Activated CD4-positive, alpha-beta T cell treated with anti-CD3 and anti-CD28 coated beads, Interleukin-2, amount 50 U/mL, for 48 hours (primary cell): ENCODE measurements around the gene CPLANE1.
"Not testable (repeated sequence)": the region's sequence is repeated elsewhere in the genome, so short reads cannot be mapped to it uniquely, and the experiment has no call there.

Experiments
- DNase-seq, 2 experiments: peaks; one replicate each; pipeline ENCODE4 v3.0.0-alpha.2; 2020

The CPLANE1 gene

DNA sequence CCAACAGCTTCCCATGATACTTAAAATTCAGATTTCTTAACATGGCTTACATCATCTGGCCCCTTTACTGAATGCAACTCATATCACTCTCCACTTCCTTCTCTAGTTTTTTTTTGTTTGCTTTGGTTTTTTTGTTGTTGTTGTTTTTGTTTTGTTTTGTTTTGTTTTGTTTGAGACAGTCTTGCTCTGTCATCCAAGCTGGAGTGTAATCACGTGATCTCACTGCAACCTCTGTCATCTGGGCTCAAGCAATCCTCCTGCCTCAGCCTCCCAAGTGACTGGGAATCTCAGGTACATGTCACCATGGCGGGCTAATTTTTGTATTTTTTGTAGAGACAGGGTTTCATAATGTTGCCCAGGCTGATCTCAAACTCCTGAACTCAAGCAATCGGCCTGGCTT, 41.4 kb downstream of the CPLANE1 start:
- DNase-seq: no peak

DNA sequence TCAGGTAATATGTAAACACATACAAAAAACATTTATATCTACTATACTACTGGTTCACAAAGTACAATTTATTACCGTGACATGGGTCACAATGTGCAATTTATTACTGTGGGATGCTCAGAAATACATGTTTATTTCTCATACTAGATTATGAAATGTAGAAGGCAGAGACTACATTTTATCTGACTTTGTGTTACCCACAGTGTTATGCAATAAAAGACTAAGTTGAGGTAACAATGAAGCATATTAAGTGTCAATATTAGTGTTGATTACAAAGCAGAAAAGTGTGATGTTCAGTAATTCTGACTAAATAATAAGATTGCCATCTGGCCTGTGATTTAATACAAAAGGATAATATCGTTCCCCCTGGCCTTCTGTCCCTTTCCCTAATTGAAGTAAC, 42.4 kb downstream of the CPLANE1 start:
- DNase-seq: no peak

DNA sequence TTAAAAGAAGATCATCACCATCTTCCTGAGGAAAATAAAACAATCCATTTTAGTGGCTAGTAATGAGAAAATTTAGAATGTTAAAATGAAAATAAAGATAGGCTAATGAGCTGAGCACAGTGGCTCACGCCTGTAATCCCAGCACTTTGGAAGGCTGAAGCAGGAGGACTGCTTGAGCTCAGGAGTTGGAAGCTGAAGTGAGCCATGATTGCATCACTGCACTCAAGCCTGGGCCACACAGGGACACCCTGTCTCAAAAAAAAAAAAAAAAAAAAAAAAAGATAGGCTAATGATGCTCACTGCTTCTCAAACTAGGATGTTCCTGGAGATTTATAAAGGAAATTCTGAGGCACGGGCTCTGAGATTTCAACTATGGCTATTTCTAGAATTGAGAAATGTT, 50.3 kb downstream of the CPLANE1 start:
- no peak for DNase-seq

DNA sequence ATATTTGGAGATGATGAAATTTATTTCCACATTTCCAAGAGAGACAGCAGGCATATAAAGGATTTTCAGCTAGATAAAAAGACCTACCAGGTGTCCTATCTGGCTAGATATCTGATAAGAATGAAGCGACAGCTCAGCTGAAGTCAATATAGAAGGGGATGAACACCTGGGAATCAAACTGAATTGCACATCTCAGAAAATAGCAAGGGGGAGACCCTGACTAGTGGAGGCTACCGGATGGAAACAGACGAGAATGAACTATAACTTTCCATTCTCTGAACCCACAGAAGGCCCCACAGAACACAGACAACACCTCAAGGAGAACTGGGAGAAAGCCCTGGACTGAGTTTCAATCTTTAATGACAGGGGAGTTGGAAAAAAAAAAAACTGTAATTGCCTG, 51.1 kb downstream of the CPLANE1 start:
- no peak for DNase-seq

DNA sequence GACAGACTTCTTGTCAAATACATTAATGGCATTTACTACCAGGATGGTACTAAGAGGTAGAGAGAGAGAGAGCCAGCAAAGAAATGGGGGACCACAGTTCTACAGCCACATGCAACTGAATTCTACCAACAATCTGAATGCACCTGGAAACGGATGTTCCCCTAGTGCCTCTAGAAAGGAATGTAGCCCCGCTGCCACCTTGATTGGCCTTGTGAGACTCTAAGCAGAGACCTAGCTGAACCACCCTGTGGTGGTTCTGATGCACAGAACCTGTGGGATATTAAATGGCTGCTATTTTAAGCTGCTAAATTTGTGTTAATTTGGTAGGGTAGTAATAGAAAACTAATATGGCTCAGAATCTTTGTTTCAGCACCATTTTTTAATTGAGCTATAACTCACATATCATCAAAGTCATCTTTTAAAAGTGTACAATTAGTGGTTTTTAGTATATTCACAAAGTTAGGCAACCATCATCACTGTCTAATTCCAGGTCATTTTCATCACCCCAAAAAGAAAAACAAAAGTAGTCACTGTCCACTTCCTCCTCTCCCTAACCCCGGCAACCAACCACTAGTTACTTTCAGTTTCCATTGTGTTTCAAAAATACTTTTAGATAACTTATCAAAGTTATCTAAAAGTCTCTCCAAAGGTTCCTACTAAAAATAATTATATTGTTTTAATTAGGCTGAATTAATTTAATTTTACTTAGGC, 51.7 kb downstream of the CPLANE1 start:
- DNase-seq: no peak

DNA sequence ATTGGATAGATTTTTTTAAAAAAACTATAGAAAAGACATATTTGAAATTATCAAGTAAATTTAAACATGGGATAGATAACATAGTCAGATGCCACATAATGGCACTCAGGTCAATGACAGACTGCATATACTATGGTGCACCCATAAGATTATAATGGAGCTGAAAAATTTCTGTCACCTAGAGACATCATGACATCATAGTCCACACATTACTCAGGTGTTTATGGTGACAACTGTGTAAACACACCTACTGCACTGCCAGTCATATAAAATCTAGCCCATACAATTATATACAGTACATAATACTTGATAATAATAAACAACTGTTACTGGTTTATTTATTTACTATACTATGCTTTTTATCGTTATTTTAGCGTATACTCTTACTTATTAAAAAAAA, 58.6 kb downstream of the CPLANE1 start:
- DNase-seq: no peak

DNA sequence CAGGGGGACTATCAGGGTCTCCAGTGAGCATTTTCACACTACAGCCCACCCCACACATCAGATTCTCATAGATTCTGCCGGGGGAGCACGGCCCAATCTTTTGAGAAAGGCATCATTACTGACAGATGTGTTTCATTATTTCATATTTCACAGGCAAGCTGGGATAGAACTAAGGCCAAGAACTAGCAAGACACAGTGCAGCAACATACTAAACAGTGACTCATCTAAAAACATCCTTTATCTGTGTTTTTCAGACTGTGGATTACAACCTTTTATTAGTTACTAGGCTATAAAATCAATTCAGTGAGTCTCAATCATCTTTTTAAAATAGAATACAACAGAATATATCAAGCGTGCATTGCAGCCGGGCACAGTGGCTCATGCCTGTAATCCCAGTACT, 59.8 kb downstream of the CPLANE1 start:
- no peak for DNase-seq

DNA sequence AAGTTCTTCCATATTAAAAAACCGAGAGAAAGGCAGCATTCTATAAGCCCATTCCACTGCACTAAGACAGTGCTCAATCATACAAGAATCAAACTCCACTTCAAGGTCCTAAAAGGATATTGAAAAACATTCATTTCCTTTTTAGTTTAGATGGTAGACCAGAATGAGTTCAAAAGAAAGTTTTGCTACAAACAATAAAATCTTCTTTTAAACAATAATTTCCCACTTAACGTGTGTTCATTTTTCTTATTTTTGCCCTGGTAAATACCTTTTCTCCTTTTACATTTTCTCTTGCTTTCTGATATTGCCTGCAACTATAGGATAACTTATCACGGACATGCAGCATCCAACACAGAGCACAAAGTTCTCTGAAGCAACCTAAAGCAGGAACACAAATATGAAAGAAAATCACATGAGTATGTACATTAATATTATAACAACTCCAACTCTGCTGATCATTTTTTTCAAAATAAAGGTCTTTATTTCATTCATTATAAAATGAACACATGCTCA, 61.7 kb downstream of the CPLANE1 start:
- no peak for DNase-seq

DNA sequence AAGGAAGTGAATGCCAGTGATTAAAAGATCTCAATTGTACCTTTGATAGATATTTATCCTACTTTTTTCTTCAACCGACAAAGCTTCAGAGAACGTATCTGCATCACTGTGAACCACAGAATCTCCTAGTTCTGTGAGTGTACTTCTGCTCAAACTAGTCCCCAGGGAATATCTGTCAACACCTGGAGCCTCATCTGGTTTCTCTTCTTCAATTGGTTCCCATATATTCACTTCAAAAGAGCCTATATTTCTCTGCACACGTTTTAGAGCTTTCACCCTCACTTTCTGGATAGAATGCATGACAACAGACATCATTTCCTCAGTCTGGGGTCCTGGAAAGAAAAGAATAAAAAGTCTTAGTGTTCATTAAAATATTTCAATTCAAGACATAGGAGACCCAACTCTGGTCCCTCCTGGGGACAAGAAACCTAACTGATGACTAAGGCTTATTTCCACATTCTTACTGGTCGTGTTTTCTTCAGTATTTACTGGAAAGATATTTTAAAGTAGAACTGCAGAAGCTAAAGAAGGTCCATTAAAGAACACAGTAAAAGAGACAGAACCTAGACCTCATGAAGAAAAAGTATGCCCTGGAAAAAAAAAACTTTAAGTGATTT, 64.3 kb downstream of the CPLANE1 start:
- DNase-seq: no peak

DNA sequence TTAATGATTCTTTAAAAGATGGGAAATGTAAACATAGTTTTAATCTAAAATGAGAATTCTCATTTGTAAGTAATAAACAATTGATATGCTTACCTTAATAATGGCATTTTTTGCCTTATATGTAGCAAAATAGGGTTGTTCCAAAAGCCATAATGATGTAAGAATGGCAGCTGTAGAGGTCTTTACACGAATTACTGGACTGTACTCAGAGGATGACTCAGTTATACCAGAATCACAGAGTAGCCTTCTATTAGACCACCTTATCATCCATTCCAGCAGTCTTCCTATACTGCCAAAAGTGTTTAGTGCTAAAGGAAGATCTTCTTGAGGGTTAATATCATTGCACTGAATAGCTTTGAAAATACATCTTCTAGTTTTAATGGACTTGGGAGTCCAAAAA, 66.5 kb downstream of the CPLANE1 start:
- DNase-seq: no peak

DNA sequence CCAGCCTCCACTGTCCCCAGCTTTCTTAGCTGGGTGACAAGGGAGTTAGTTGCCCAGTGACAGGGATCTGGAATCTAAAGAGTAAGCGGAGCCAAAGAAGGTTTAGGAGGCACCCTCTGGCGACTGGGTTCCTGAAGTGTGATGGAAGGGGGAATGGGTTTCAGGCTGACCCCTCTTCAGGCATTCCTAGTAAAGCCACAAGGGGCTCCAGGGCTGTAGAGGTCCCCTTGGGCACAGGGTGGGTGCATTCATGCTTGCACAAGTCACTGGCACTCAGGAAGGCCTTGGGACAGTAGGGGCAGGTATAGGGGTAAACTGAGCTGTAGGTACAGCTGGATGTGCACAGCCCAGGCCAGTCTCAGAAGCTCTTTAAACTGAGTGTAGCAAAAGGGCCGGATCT, 74.2 kb downstream of the CPLANE1 start:
- no peak for DNase-seq

DNA sequence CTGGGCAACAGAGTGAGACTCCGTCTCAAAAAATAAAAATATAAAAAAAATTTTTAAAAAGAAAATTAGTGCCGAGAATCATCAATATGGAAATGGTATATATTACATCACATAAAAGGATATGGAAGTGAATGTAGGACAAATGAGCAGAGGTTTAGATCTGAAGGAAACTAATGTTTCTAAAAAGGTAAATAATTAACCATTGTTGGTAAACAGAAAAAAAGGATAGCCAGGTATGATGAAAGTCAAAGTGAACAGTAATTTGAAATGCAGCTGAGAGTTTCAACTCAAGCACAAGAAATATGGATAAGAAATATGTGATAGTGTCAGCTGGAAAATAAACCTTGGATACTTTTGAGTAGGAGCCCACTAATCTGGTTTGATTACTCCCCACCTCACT, 76.2 kb downstream of the CPLANE1 start:
- DNase-seq: no peak

DNA sequence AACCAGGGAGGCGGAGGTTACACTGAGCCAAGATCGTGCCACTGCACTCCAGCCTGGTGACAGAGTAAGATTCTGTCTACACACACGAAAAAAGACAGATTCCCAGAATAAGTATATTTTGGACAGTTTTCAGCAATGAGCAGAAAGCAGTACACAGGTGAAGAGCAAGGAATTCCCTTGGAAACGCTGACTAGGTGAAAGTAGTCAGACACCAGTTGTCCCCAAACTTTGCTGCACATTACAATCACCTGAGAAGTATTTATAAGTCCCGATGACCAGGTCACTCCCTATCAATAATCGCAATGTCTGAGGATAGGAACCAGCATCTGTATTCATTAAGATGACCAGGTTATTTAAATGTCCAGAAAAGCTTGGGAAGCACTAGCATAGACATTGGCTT, 78.3 kb downstream of the CPLANE1 start:
- no peak for DNase-seq

DNA sequence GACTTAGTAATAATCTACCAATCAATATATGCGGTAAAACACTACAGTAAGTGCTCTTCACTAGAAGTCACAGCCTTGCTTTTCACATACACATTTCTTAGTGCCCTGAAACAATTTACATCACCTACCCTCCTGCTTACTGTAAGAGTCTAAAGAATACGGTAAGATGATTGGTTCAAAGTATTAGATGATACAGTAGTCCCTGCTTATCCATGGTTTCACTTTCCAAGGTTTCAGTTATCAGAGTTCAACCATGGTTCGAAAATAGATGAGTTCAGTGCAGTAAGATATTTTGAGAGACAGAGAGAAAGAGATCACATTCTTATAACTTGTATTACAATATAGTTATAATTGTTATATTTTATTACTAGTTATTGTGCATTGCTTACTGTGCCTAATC, 83.0 kb downstream of the CPLANE1 start:
- DNase-seq: no peak

DNA sequence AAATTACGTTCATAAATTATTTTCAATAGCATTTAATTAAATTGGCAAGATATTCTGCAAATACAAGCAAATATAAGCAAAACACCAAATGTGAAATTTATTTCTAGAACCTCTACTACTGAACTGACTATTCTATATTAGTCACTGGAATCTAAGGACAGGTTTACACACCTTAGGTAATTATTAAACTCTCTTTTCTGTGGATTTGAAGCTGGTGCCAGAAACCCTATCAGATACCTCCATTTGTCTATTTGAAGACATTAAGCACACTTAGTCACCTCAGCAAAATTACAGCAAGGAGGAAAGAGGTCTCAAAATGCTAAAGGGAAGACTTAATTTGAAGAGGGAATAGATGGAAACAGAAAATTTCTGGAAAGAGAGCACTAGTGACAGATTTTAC, 83.4 kb downstream of the CPLANE1 start:
- no peak for DNase-seq

DNA sequence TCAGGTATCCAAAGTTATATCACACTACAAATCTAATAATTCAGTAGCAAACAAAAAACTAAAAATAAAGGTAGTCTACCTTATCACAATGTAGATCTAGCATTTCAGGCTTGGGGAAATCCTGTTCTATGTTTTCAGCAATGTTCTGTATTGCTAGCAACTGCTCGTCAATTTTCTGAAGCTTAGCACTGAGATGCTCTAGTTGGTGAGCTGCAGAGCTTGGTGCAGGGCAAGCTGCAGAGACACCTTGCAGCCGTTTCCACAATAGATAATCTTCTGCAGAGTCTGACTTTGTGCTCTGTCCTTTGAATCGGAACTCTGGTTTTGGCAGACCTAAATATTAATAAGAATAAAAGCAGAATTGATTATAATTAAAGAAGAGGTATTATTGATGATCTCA, 95.5 kb downstream of the CPLANE1 start:
- DNase-seq: no peak

DNA sequence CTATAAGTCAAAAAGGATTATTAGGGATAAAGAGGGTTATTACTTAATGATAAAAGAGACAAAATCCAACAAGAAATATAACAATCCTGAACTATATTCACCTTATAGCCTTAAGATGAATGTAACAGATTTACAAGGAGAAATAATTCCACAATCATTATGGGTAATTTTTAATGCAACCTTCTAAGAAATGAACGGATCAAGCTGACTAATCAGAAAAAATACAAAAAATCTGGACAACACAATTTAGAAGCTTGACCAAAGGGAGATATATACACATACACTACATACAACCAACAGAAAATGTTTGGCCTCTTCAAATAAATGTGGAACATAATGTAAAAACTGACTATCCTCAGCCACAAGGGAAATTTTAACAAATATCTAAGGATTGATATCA, 102.3 kb downstream of the CPLANE1 start:
- DNase-seq: no peak

DNA sequence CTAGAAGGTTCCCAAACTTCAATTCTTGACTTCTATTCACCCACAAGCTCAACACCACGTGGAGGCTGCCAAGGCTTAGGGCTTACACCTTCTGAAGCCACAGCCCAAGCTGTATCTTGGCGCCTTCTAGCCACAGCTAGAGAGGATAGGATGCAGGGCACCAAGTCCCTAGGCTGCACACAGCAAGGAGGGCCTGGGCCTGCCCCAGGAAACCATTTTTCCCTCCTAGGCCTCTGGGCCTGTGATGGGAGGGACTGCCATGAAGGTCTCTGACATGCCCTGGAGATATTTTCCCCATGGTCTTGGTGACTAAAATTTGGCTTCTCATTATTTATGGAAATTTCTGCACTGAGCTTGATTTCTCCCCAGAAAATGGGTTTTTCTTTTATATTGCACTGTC, 112.5 kb downstream of the CPLANE1 start:
- DNase-seq: no peak

DNA sequence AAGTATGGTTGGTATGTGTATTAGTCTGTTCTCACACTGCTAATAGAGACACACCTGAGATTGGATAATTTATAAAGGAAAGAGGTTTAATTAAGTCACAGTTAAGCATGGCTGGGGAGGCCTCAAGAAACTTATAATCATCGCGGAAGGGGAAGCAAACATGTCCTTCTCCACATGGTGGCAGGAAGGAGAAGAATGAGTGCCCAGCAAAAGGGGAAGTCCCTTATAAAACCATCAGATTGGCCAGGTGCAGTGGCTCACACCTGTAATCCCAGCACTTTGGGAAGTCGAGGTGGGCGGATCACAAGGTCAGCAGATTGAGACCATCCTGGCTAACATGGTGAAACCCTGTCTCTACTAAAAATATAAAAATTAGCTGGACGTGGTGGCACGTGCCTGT, 113.9 kb downstream of the CPLANE1 start:
- DNase-seq: not testable (repeated sequence)

DNA sequence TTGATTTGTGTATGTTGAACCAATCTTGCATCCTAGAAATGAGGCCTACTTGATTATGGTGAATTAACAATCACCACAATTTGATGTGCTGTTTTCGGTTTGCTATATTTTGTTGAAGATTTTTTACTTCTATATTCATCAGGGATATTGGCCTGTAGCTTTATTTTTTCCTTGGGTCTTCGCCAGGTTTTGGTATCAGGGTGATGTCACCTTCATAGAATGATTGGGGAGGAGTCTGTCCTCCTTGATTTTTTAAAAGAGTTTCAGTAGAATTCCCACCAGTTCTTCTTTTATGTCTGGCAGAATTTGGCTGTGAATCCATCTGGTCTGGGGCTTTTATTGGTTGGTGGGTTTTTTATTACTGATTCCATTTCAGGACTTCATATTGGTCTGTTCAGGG, 115.2 kb downstream of the CPLANE1 start:
- no peak for DNase-seq

DNA sequence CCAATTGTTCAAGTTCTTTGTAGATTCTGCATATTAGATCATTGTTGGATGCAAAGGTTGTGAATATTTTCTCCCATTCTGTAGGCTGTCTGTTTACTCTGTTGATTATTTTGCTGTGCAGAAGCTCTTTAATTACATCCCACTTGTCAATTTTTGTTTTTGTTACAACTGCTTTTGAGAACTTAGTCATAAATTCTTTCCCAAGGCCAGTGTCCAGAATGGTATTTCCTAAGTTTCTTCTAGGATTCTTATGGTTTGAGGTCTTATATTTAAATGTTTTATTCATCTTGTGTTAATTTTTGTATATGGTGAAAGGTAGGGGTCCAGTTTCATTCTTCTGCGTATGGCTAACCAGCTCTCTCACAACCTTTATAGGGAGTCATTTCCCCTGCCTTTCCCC, 116.5 kb downstream of the CPLANE1 start:
- DNase-seq: no peak

DNA sequence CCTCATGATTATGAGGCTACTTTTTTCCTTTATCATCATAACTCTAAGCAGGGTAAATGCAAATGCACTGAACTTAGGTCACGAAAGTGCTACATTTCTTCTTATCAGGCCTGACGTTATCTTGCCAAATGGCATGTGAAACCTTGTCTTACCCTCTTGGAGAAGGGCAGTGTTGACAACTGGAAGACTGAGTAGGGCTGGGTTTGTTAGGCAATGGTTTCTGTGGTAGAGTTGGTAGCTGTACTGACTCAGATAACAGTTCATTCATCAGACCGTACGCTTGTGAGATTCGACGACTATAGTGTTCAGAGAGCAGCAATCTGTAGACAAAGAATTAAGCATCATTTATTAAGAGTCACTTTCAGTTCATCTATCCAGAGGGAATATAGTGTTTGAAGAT, 127.7 kb downstream of the CPLANE1 start:
- DNase-seq: no peak

DNA sequence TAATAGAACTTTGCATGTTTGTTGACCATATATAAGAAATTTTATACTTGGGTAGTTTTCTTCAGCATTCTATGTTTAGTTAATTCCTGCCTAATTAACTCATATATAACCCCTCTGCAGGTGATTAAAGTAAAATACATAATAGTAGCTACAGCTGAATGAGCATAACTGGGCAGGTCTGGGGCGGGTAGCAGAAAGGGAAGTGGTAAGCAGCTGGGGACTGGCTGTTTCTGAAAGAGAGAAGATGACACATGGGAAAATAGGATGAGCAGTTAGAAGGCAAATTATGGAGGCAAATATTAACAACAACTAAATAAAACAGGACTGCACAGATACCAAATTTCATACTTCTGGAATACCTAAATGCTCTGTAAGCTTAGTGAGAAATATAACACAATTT, 128.1 kb downstream of the CPLANE1 start:
- no peak for DNase-seq

DNA sequence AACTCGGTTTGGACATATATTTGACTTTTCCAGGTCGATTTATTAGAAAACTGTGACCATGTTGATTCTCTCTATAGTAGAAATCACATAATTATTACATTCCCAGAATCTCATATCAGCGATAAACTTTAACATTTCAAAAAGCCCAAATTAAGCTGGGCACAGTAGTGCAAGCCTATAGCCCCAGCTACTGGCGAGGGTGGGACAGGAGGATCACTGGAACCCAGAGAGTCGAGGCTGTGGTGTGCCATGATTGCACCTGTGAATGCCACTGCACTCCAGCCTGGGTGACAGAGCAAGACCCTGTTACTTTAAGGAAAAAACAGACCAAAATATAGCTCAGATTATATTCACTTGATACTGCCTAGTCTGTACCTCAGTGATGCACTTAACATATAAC, 128.9 kb downstream of the CPLANE1 start:
- DNase-seq: no peak

DNA sequence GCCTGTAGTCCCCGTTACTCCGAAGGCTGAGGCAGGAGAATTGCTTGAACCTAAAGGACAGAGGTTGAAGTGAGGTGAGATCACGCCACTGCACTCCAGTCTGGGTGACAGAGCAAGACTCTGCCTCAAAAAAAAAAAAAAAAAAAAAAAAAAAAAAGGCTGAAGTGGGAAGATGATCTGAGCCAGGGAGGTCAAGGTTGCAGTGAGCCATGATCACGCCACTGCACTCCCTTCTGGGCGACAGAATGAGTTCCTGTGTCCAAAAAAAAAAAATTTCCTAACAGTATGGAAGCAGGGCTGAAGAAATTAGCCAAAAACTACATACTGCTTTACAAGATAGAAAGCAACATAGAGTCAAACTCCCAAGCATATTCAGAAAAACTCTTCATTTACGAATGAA, 132.8 kb downstream of the CPLANE1 start:
- no peak for DNase-seq
